Thymus (tissue), 14 donors: ENCODE data around the gene ASMTL. TPM values are rescaled to one million over a fixed set of nuclear protein-coding genes. Genes with fewer than 3 reads are reported as not detected.

Experiments
- DNase-seq, 9 donors: peaks; one replicate each; pipeline ENCODE4 v3.0.0-alpha.2; 2013; ENCODE audit warnings: low spot score in 9 of 9, low read depth in 6 of 9, missing footprints in 1 of 9
- H3K27ac ChIP-seq, 2 donors: one replicate each; pipeline ENCODE4 v1.5.1; 2013; ENCODE audit warnings: control low read depth in 1 of 2, low read depth in 1 of 2, low read length in 1 of 2, mild to moderate bottlenecking in 1 of 2, moderate library complexity in 1 of 2
- H3K27me3 ChIP-seq, 2 donors: one replicate each; pipeline ENCODE4 v1.5.1; 2013; ENCODE audit warnings: low read length in 1 of 2; ENCODE audit not compliant: control insufficient read depth in 2 of 2, insufficient read depth in 1 of 2
- H3K36me3 ChIP-seq, 2 donors: one replicate each; pipeline ENCODE4 v1.5.1; 2013; ENCODE audit warnings: low read length in 1 of 2, mild to moderate bottlenecking in 1 of 2, moderate library complexity in 1 of 2; ENCODE audit not compliant: control insufficient read depth in 2 of 2, insufficient read depth in 2 of 2
- H3K4me1 ChIP-seq, 2 donors: one replicate each; pipeline ENCODE4 v1.5.1; 2013; ENCODE audit warnings: low read length in 2 of 2; ENCODE audit not compliant: control insufficient read depth in 2 of 2, insufficient read depth in 2 of 2
- H3K4me3 ChIP-seq, 2 donors: one replicate each; pipeline ENCODE4 v1.5.1; 2013; ENCODE audit warnings: low read length in 2 of 2, control low read depth in 1 of 2, mild to moderate bottlenecking in 1 of 2
- H3K9me3 ChIP-seq, 2 donors: one replicate each; pipeline ENCODE4 v1.5.1; 2013; ENCODE audit warnings: low read length in 1 of 2, mild to moderate bottlenecking in 1 of 2; ENCODE audit not compliant: control insufficient read depth in 2 of 2, insufficient read depth in 1 of 2
- WGBS: extraction: QIAGEN DNeasy Blood & Tissue Kit; methylation state at CpG from one replicate; pipeline ENCODE4 v1.1.7; 2013; 5-methylcytosine and 5-hydroxymethylcytosine counted together
- long read RNA-seq, 10 donors: transcript quantifications; one replicate each; lab custom pipeline, GENCODE V29; 2026
- polyA plus RNA-seq: library from polyadenylated mRNA; stranded (reverse); fragments of 200-250 nt; gene quantifications from one replicate; pipeline ENCODE4 v1.2.3, GENCODE V29; 2013
- total RNA-seq: library from RNA; stranded (reverse); fragments of 120-200 nt; gene quantifications from one replicate; pipeline ENCODE4 v1.2.4, GENCODE V29; 2013
- donor health status: healthy.

Gene ASMTL
- total RNA-seq (14.6 TPM), polyA plus RNA-seq (33.0 TPM)
- long read RNA-seq, donor 1, partial matches to known transcripts, result 0 of 1 reads
- long read RNA-seq, donor 1, other reads (novel, unspliced or antisense), result 0 of 1 reads
- long read RNA-seq, donor 2, transcript ASMTL-201 (13 exons, 2,027 nt), result major isoform, 12 of 12 reads
- long read RNA-seq, donor 2, partial matches to known transcripts, result 0 of 12 reads
- long read RNA-seq, donor 2, other reads (novel, unspliced or antisense), result 0 of 12 reads
- long read RNA-seq, donor 3, transcript ASMTL-201 (13 exons, 2,027 nt), result major isoform, 19 of 26 reads
- long read RNA-seq, donor 3, partial matches to known transcripts, result 5 of 26 reads
- long read RNA-seq, donor 3, other reads (novel, unspliced or antisense), result 0 of 26 reads
- long read RNA-seq, donor 4, partial matches to known transcripts, result 7 of 9 reads
- long read RNA-seq, donor 4, other reads (novel, unspliced or antisense), result 0 of 9 reads
- long read RNA-seq, donor 5, transcript ASMTL-201 (13 exons, 2,027 nt), result major isoform, 15 of 20 reads
- long read RNA-seq, donor 5, partial matches to known transcripts, result 0 of 20 reads
- long read RNA-seq, donor 5, other reads (novel, unspliced or antisense), result 0 of 20 reads
- long read RNA-seq, donor 6, partial matches to known transcripts, result 0 of 5 reads
- long read RNA-seq, donor 6, other reads (novel, unspliced or antisense), result 0 of 5 reads
- long read RNA-seq, donor 7, transcript ASMTL-201 (13 exons, 2,027 nt), result major isoform, 7 of 10 reads
- long read RNA-seq, donor 7, partial matches to known transcripts, result 0 of 10 reads
- long read RNA-seq, donor 7, other reads (novel, unspliced or antisense), result 0 of 10 reads
- long read RNA-seq, donor 8, transcript ASMTL-201 (13 exons, 2,027 nt), result major isoform, 8 of 9 reads
- long read RNA-seq, donor 8, partial matches to known transcripts, result 0 of 9 reads
- long read RNA-seq, donor 8, other reads (novel, unspliced or antisense), result 0 of 9 reads
- long read RNA-seq, donor 9, transcript ASMTL-201 (13 exons, 2,027 nt), result major isoform, 6 of 6 reads
- long read RNA-seq, donor 9, partial matches to known transcripts, result 0 of 6 reads
- long read RNA-seq, donor 9, other reads (novel, unspliced or antisense), result 0 of 6 reads
- long read RNA-seq, donor 10, transcript ASMTL-201 (13 exons, 2,027 nt), result major isoform, 7 of 8 reads
- long read RNA-seq, donor 10, partial matches to known transcripts, result 0 of 8 reads
- long read RNA-seq, donor 10, other reads (novel, unspliced or antisense), result 0 of 8 reads

- DNase-seq, result peak; percentile 98 to 100 (median 98)
- Histone ChIP-seq H3K27me3 (no peaks in the 10 kb centered on the region), H3K4me3 (peak within 1 kb of the TSS; percentile 76 to 93), H3K4me1 (peaks cover 18 to 36% of the 10 kb centered on the region in 2 donors), H3K9me3 (peaks cover 2 to 12% of the 10 kb centered on the region in 2 donors), H3K27ac (peak within 1 kb of the TSS; percentile 98), H3K36me3 (peaks cover 0 to 5% of the 10 kb centered on the region in 2 donors)
- under 1% methylated on average over 76 of the region's 76 CpGs for WGBS
These were observed at the start of gene ASMTL for GRCh38 chrX:1452516-1453394. ASMTL (minus strand) TSS chrX:1452909; CDS start chrX:1452840, 69 bp downstream.

GRCh38 chrX:1502241-1502640 is 49.5 kb upstream of the ASMTL start:
- Histone ChIP-seq H3K27me3 (no peaks in the 10 kb centered on the region), H3K36me3 (peaks cover 7 to 13% of the 10 kb centered on the region in 2 donors), H3K27ac (peak overlapping the region; percentile 52 to 74), H3K4me3 (no peak overlapping the region), H3K4me1 (peaks cover 14 to 28% of the 10 kb centered on the region in 2 donors), H3K9me3 (peaks cover 0 to 4% of the 10 kb centered on the region in 2 donors)
- no peak for DNase-seq
- 17% methylated on average over 12 of the region's 12 CpGs for WGBS

- peaks cover 0 to 4% of the 10 kb centered on the region in 2 donors for H3K9me3 ChIP-seq
- H3K4me3 ChIP-seq, result no peak overlapping the region
- 87% methylated on average over 23 of the region's 23 CpGs for WGBS
- no peaks in the 10 kb centered on the region for H3K27me3 ChIP-seq
- peak overlapping the region; percentile 66 to 77 for H3K27ac ChIP-seq
- DNase-seq, result no peak
- H3K4me1 ChIP-seq, result peaks cover 14 to 33% of the 10 kb centered on the region in 2 donors
- peaks cover 7 to 17% of the 10 kb centered on the region in 2 donors for H3K36me3 ChIP-seq
These were observed 48.3 kb upstream of the ASMTL start for GRCh38 chrX:1500701-1501624.

GRCh38 chrX:1496076-1496475 is 43.4 kb upstream of the ASMTL start:
- WGBS, result 91% methylated on average over 12 of the region's 12 CpGs
- no peak overlapping the region for H3K27ac ChIP-seq
- peaks cover 5 to 13% of the 10 kb centered on the region in 2 donors for H3K36me3 ChIP-seq
- H3K9me3 ChIP-seq, result peaks cover 1 to 2% of the 10 kb centered on the region in 2 donors
- no peaks in the 10 kb centered on the region for H3K27me3 ChIP-seq
- H3K4me1 ChIP-seq, result peaks cover 6 to 32% of the 10 kb centered on the region in 2 donors
- H3K4me3 ChIP-seq, result no peak overlapping the region
- no peak for DNase-seq

GRCh38 chrX:1493877-1494510 is 41.3 kb upstream of the ASMTL start:
- 39% methylated on average over 15 of the region's 15 CpGs for WGBS
- DNase-seq, result peak in 1 of 9 donors; percentile 48
- Histone ChIP-seq H3K36me3 (peaks cover 5 to 13% of the 10 kb centered on the region in 2 donors), H3K27me3 (no peaks in the 10 kb centered on the region), H3K4me1 (peaks cover 3 to 27% of the 10 kb centered on the region in 2 donors), H3K4me3 (no peak overlapping the region), H3K9me3 (peaks cover 0 to 2% of the 10 kb centered on the region in 2 donors), H3K27ac (peak overlapping the region in 1 of 2 donors; percentile 79)

GRCh38 chrX:1493412-1493811 is 40.7 kb upstream of the ASMTL start:
- Histone ChIP-seq H3K9me3 (peaks cover 0 to 2% of the 10 kb centered on the region in 2 donors), H3K27me3 (no peaks in the 10 kb centered on the region), H3K4me3 (no peak overlapping the region), H3K36me3 (peaks cover 7 to 16% of the 10 kb centered on the region in 2 donors), H3K4me1 (peaks cover 3 to 28% of the 10 kb centered on the region in 2 donors), H3K27ac (peak overlapping the region in 1 of 2 donors; percentile 79)
- 56% methylated on average over 16 of the region's 16 CpGs for whole genome bisulfite sequencing
- DNase-seq, result peak in 1 of 9 donors; percentile 37

- Histone ChIP-seq H3K4me1 (peaks cover 3 to 37% of the 10 kb centered on the region in 2 donors), H3K36me3 (peaks cover 7 to 13% of the 10 kb centered on the region in 2 donors), H3K4me3 (no peak overlapping the region), H3K27ac (peak overlapping the region in 1 of 2 donors; percentile 43), H3K27me3 (no peaks in the 10 kb centered on the region), H3K9me3 (peaks cover 0 to 2% of the 10 kb centered on the region in 2 donors)
- DNase-seq, result no peak
- WGBS, result 97% methylated on average over 9 of the region's 9 CpGs
These were observed 39.8 kb upstream of the ASMTL start for GRCh38 chrX:1492421-1493012.
